ENCODE measurements around the gene ZNF837. TPM values are rescaled to one million over a fixed set of nuclear protein-coding genes. Genes with fewer than 3 reads are reported as not detected.
A peak's percentile ranks its signal among the peaks of the same experiment; 100 is the strongest.

The ZNF837 gene
- total and polyA plus RNA-seq, 2 of the 13 experiments (the other 11 are each of a cell fraction or from before 2014, with no cell fraction given), result 0.29 to 1.3 TPM

DNA sequence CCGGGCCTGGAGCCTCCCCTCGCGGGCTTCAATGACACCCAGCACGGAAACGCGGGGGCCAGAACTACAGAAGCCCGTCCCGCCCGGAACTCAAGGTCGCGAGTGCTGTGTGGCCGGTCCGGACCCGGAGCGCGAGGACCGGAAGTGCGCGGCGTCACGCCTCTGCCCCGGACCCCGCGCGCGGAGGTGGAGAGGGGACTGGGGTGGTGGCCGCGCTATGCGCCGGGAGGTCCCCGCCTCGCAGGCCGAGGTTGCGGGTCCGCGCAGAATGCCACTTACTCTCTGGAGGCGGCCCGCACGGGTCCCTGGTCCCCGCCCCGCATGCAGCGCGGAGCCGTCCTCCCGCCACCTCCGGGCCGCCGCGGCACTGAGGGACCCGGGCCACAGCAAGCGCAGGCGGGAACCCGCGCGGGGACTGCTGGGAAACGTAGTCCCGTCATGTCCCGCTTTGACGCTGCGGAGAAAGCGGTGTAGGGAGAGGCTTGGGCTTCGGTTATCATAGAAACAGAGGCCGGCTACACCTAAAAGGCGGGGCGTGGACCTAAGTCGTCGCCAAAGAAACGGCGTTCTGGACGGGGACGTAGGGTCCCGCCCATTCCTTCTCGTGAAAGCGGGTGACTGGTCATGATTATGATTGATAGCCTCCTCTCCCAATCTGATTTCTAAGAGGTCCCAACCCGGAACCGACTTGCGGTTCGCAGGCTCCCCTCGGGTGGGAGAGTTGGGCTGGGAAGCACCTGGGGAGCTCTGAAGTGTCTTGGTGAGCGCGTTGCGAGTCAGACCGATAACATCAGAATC, at the start of gene ZNF837 (continued):
- TF ChIP-seq, protein P1, sequence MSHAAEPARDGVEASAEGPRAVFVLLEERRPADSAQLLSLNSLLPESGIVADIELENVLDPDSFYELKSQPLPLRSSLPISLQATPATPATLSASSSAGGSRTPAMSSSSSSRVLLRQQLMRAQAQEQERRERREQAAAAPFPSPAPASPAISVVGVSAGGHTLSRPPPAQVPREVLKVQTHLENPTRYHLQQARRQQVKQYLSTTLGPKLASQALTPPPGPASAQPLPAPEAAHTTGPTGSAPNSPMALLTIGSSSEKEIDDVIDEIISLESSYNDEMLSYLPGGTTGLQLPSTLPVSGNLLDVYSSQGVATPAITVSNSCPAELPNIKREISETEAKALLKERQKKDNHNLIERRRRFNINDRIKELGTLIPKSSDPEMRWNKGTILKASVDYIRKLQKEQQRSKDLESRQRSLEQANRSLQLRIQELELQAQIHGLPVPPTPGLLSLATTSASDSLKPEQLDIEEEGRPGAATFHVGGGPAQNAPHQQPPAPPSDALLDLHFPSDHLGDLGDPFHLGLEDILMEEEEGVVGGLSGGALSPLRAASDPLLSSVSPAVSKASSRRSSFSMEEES (CRISPR knock-in tag; IDR thresholded peaks at IDR 0.05), result peak; percentile 75

DNA sequence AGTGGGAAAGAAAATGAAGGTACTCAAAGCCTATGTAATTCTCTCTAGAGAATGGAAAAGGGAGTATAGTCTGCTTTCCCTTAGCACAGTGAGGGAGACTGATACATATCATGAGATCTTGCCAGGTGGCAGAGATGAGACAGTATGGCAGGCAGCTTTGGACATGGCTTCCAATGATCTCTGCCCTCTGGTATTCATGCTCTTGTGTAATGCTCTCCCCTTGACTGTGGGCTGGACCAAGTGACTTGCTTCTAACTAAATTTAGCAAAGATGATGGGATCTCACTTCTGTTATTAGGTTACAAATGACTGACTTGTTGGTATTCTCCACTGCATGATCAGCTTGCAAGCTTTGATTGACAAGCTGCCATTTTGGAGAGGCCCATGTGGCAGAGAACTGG, 48.9 kb upstream of the ZNF837 start:
- Histone ChIP-seq H3K79me2 (ENCODE audit: insufficient read depth, low read length) (no peaks in the 10 kb centered on the region), H3K36me3 (replicated peaks in 1 of 2; ENCODE audit: control insufficient read depth in 1 of 2, insufficient read depth in 2 of 2, low read length in 2 of 2) (no peaks in the 10 kb centered on the region), H3K4me3 (replicated peaks in 1 of 3; ENCODE audit: insufficient read depth in 1 of 3, low read depth in 2 of 3, low read length in 3 of 3) (no peak overlapping the region), H3K27ac (ENCODE audit: extremely low read length, insufficient read depth, low read length) (no peak overlapping the region), H2AFZ (ENCODE audit: low read length) (no peak overlapping the region), H3K4me1 (ENCODE audit: insufficient read depth, low read length) (no peaks in the 10 kb centered on the region), H3K4me2 (ENCODE audit: low read depth, low read length) (no peak overlapping the region), H3K9ac (ENCODE audit: insufficient read depth, low read depth, low read length) (no peak overlapping the region), H3K9me3 (ENCODE audit: low read length) (no peaks in the 10 kb centered on the region), H4K20me1 (ENCODE audit: insufficient read depth, low read length) (no peaks in the 10 kb centered on the region), H3K27me3 (ENCODE audit: control insufficient read depth in 1 of 2, insufficient read depth in 2 of 2, low read length in 2 of 2) (no peaks in the 10 kb centered on the region)
- BruUV-seq (replicated peaks), result no TSS peak
- CTCF ChIA-PET (ENCODE audit: low intra/inter-chr PET ratio, low total read pairs), result no interaction called here
- POLR2A ChIA-PET, result no interaction called here
- DNase-seq (ENCODE audit: low spot score), result no peak
- no peak for TF ChIP-seq ZNF652 (CRISPR knock-in tag; IDR thresholded peaks at IDR 0.05; ENCODE audit: borderline replicate concordance, low read depth)
- TF ChIP-seq ZNF446 (CRISPR knock-in tag; IDR thresholded peaks at IDR 0.05), result no peak
- TF ChIP-seq HOXA5 (CRISPR knock-in tag; IDR thresholded peaks at IDR 0.05), result no peak
- ATAC-seq, result no peak
- in situ Hi-C loops (cut with HindIII; ENCODE audit: extremely low pct_ligation_motif_present, low pct_unique_long_range_greater_than_20kb), result no loop called here
- FAIRE-seq, result no peak
- intact Hi-C loops (cut with micrococcal nuclease; ENCODE audit: unreplicated experiment), result no loop called here

DNA sequence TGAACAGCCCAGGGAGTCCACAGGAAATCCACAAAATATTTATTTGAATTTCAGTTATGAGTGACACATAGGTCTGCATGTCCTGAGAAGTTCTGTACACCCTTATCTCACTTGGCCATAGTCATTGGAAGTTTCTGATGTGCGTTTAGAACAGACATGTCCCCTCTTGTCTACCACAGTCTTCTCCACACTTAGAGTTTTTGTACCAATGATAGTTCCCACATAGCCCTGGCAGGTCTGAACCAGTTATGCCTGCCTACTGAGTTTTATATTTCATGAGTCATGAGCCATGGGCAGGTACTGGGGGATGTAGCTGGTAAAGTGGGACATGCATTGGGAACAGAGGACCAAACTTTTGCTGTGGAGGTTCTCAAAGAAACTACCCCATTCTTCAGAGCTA, 47.8 kb upstream of the ZNF837 start:
- no peak for DNase-seq (ENCODE audit: low spot score)
- Histone ChIP-seq H4K20me1 (ENCODE audit: insufficient read depth, low read length) (no peaks in the 10 kb centered on the region), H3K9me3 (ENCODE audit: low read length) (no peaks in the 10 kb centered on the region), H3K9ac (ENCODE audit: insufficient read depth, low read depth, low read length) (no peak overlapping the region), H3K36me3 (replicated peaks in 1 of 2; ENCODE audit: control insufficient read depth in 1 of 2, insufficient read depth in 2 of 2, low read length in 2 of 2) (no peaks in the 10 kb centered on the region), H3K79me2 (ENCODE audit: insufficient read depth, low read length) (no peaks in the 10 kb centered on the region), H2AFZ (ENCODE audit: low read length) (no peak overlapping the region), H3K4me3 (replicated peaks in 1 of 3; ENCODE audit: insufficient read depth in 1 of 3, low read depth in 2 of 3, low read length in 3 of 3) (no peak overlapping the region), H3K4me2 (ENCODE audit: low read depth, low read length) (no peak overlapping the region), H3K27me3 (ENCODE audit: control insufficient read depth in 1 of 2, insufficient read depth in 2 of 2, low read length in 2 of 2) (no peaks in the 10 kb centered on the region), H3K27ac (ENCODE audit: extremely low read length, insufficient read depth, low read length) (no peak overlapping the region), H3K4me1 (ENCODE audit: insufficient read depth, low read length) (no peaks in the 10 kb centered on the region)
- WGBS (ENCODE audit: low lambda C conversion rate), result 83% methylated on average over 1 of the region's 1 CpG
- no TSS peak for BruUV-seq (replicated peaks)
- intact Hi-C loops (cut with micrococcal nuclease; ENCODE audit: unreplicated experiment) (no loop called here), in situ Hi-C loops (cut with HindIII; ENCODE audit: extremely low pct_ligation_motif_present, low pct_unique_long_range_greater_than_20kb) (no loop called here)
- POLR2A ChIA-PET, result no interaction called here
- no peak for ATAC-seq
- no peak for FAIRE-seq
- CTCF ChIA-PET (ENCODE audit: low intra/inter-chr PET ratio, low total read pairs), result no interaction called here
- TF ChIP-seq ZNF720 (CRISPR knock-in tag; IDR thresholded peaks at IDR 0.05) (no peak), ZNF382 (CRISPR knock-in tag; IDR thresholded peaks at IDR 0.05; ENCODE audit: borderline replicate concordance) (no peak), CBX1 (IDR thresholded peaks at IDR 0.05; ENCODE audit: low read depth) (no peak)
- TF ChIP-seq, protein P2, sequence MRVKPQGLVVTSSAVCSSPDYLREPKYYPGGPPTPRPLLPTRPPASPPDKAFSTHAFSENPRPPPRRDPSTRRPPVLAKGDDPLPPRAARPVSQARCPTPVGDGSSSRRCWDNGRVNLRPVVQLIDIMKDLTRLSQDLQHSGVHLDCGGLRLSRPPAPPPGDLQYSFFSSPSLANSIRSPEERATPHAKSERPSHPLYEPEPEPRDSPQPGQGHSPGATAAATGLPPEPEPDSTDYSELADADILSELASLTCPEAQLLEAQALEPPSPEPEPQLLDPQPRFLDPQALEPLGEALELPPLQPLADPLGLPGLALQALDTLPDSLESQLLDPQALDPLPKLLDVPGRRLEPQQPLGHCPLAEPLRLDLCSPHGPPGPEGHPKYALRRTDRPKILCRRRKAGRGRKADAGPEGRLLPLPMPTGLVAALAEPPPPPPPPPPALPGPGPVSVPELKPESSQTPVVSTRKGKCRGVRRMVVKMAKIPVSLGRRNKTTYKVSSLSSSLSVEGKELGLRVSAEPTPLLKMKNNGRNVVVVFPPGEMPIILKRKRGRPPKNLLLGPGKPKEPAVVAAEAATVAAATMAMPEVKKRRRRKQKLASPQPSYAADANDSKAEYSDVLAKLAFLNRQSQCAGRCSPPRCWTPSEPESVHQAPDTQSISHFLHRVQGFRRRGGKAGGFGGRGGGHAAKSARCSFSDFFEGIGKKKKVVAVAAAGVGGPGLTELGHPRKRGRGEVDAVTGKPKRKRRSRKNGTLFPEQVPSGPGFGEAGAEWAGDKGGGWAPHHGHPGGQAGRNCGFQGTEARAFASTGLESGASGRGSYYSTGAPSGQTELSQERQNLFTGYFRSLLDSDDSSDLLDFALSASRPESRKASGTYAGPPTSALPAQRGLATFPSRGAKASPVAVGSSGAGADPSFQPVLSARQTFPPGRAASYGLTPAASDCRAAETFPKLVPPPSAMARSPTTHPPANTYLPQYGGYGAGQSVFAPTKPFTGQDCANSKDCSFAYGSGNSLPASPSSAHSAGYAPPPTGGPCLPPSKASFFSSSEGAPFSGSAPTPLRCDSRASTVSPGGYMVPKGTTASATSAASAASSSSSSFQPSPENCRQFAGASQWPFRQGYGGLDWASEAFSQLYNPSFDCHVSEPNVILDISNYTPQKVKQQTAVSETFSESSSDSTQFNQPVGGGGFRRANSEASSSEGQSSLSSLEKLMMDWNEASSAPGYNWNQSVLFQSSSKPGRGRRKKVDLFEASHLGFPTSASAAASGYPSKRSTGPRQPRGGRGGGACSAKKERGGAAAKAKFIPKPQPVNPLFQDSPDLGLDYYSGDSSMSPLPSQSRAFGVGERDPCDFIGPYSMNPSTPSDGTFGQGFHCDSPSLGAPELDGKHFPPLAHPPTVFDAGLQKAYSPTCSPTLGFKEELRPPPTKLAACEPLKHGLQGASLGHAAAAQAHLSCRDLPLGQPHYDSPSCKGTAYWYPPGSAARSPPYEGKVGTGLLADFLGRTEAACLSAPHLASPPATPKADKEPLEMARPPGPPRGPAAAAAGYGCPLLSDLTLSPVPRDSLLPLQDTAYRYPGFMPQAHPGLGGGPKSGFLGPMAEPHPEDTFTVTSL (CRISPR knock-in tag; IDR thresholded peaks at IDR 0.05; ENCODE audit: borderline replicate concordance), result no peak
- TF ChIP-seq, protein P3, sequence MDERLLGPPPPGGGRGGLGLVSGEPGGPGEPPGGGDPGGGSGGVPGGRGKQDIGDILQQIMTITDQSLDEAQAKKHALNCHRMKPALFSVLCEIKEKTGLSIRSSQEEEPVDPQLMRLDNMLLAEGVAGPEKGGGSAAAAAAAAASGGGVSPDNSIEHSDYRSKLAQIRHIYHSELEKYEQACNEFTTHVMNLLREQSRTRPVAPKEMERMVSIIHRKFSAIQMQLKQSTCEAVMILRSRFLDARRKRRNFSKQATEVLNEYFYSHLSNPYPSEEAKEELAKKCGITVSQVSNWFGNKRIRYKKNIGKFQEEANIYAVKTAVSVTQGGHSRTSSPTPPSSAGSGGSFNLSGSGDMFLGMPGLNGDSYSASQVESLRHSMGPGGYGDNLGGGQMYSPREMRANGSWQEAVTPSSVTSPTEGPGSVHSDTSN (CRISPR knock-in tag; IDR thresholded peaks at IDR 0.05), result no peak
